Progenitor cell of endocrine pancreas (in vitro differentiated cells): ENCODE measurements around the gene SMIM20. TPM values are rescaled to one million over a fixed set of nuclear protein-coding genes. Genes with fewer than 3 reads are reported as not detected.

Source experiments
- DNase-seq: peaks from one replicate; pipeline ENCODE4 v3.0.0; 2021; ENCODE audit warnings: low spot score; ENCODE audit not compliant: unreplicated experiment
- H3K27ac Mint-ChIP-seq: 2 replicates; pipeline ENCODE4 v1.8.0; 2021; ENCODE audit warnings: mild to moderate bottlenecking, moderate library complexity, mixed read lengths
- H3K27me3 Mint-ChIP-seq: 2 replicates; pipeline ENCODE4 v1.8.0; 2021; ENCODE audit warnings: mixed read lengths
- H3K36me3 Mint-ChIP-seq: 2 replicates; pipeline ENCODE4 v1.8.0; 2022; ENCODE audit warnings: mixed read lengths; ENCODE audit not compliant: insufficient read depth
- H3K4me1 Mint-ChIP-seq: 2 replicates; pipeline ENCODE4 v1.8.0; 2021; ENCODE audit warnings: low read depth, mixed read lengths
- H3K4me3 Mint-ChIP-seq: 2 replicates; pipeline ENCODE4 v1.8.0; 2021; ENCODE audit warnings: low read depth, mild to moderate bottlenecking, moderate library complexity, mixed read lengths
- H3K9me3 Mint-ChIP-seq: 2 replicates; pipeline ENCODE4 v1.8.0; 2021; ENCODE audit warnings: low read depth, mixed read lengths
- CTCF ChIP-seq: fragments of 200-600 bp; sonication (generic); IDR thresholded peaks from one replicate; pipeline ENCODE4 v1.5.0; 2021; ENCODE audit warnings: antibody characterized with exemption, mild to moderate bottlenecking; ENCODE audit not compliant: unreplicated experiment
- total RNA-seq: library from RNA; stranded (reverse); gene quantifications from 2 replicates; pipeline ENCODE4 v1.2.1, GENCODE V29; 2021

The SMIM20 gene
- total RNA-seq, 1 donor from 2014 or later: 41.2 TPM

- Mint-ChIP-seq H3K4me1 (peaks cover 4% of the 10 kb centered on the region), H3K9me3 (no peaks in the 10 kb centered on the region), H3K4me3 (no peak overlapping the region), H3K27ac (no peak overlapping the region), H3K36me3 (no peaks in the 10 kb centered on the region), H3K27me3 (no peaks in the 10 kb centered on the region)
- TF ChIP-seq CTCF: no peak
- no peak for DNase-seq
Measured at GRCh38 chr4:25943312-25943711, 29.3 kb downstream of the SMIM20 start.

GRCh38 chr4:25943805-25944204 is 29.8 kb downstream of the SMIM20 start:
- no peak for TF ChIP-seq CTCF
- no peak for DNase-seq
- Mint-ChIP-seq H3K27me3 (no peaks in the 10 kb centered on the region), H3K4me3 (no peak overlapping the region), H3K9me3 (no peaks in the 10 kb centered on the region), H3K4me1 (peaks cover 4% of the 10 kb centered on the region), H3K36me3 (no peaks in the 10 kb centered on the region), H3K27ac (no peak overlapping the region)

GRCh38 chr4:25948051-25948450 is 34.0 kb downstream of the SMIM20 start:
- Mint-ChIP-seq H3K9me3 (no peaks in the 10 kb centered on the region), H3K27me3 (no peaks in the 10 kb centered on the region), H3K36me3 (no peaks in the 10 kb centered on the region), H3K4me1 (peaks cover 34% of the 10 kb centered on the region), H3K27ac (no peak overlapping the region), H3K4me3 (no peak overlapping the region)
- TF ChIP-seq CTCF: no peak
- DNase-seq: no peak

- Mint-ChIP-seq H3K27ac (no peak overlapping the region), H3K36me3 (no peaks in the 10 kb centered on the region), H3K27me3 (no peaks in the 10 kb centered on the region), H3K4me1 (peaks cover 34% of the 10 kb centered on the region), H3K4me3 (peak overlapping the region; percentile 9), H3K9me3 (no peaks in the 10 kb centered on the region)
- no peak for DNase-seq
- no peak for TF ChIP-seq CTCF
Measured at GRCh38 chr4:25949173-25949748, 35.2 kb downstream of the SMIM20 start.

GRCh38 chr4:25949994-25950393 is 36.0 kb downstream of the SMIM20 start:
- no peak for TF ChIP-seq CTCF
- H3K27ac Mint-ChIP-seq: no peak overlapping the region
- H3K27me3 Mint-ChIP-seq: no peaks in the 10 kb centered on the region
- DNase-seq: no peak
- no peak overlapping the region for H3K4me3 Mint-ChIP-seq
- no peaks in the 10 kb centered on the region for H3K36me3 Mint-ChIP-seq
- no peaks in the 10 kb centered on the region for H3K9me3 Mint-ChIP-seq
- peaks cover 34% of the 10 kb centered on the region for H3K4me1 Mint-ChIP-seq
